Measurements from ENCODE around the gene FHL3. TPM values are rescaled to one million over a fixed set of nuclear protein-coding genes. Genes with fewer than 3 reads are reported as not detected.
"Not testable (repeated sequence)": the region's sequence is repeated elsewhere in the genome, so short reads cannot be mapped to it uniquely, and the experiment has no call there.

FHL3 gene
- total RNA-seq, 1 donor from 2014 or later = 57.9 TPM

GRCh38 chr1:38039331-38040088 lies 34.2 kb upstream of the FHL3 start:
- peaks cover 9% of the 10 kb centered on the region for H3K27me3 Mint-ChIP-seq (ENCODE audit: low read depth)
- no peak overlapping the region for H3K27ac Mint-ChIP-seq (ENCODE audit: unreplicated experiment)
- DNase-seq (ENCODE audit: low spot score) = no peak
- H3K36me3 Mint-ChIP-seq (ENCODE audit: low read depth) = peaks cover 3% of the 10 kb centered on the region
- H3K4me3 Mint-ChIP-seq (ENCODE audit: unreplicated experiment) = no peak overlapping the region
- no peaks in the 10 kb centered on the region for H3K9me3 Mint-ChIP-seq (ENCODE audit: low read depth)
- H3K4me1 Mint-ChIP-seq (ENCODE audit: low read depth) = peaks cover 26% of the 10 kb centered on the region
- no peak for TF ChIP-seq CTCF (IDR thresholded peaks at IDR 0.05)

GRCh38 chr1:38038861-38039260 lies 33.5 kb upstream of the FHL3 start:
- Mint-ChIP-seq H3K36me3 (ENCODE audit: low read depth) (peaks cover 3% of the 10 kb centered on the region), H3K27ac (ENCODE audit: unreplicated experiment) (no peak overlapping the region), H3K9me3 (ENCODE audit: low read depth) (no peaks in the 10 kb centered on the region), H3K4me3 (ENCODE audit: unreplicated experiment) (no peak overlapping the region), H3K4me1 (ENCODE audit: low read depth) (peaks cover 22% of the 10 kb centered on the region), H3K27me3 (ENCODE audit: low read depth) (peaks cover 7% of the 10 kb centered on the region)
- TF ChIP-seq CTCF (IDR thresholded peaks at IDR 0.05) = no peak
- no peak for DNase-seq (ENCODE audit: low spot score)

GRCh38 chr1:38037221-38037939 lies 32.1 kb upstream of the FHL3 start:
- TF ChIP-seq CTCF (IDR thresholded peaks at IDR 0.05) = peak; percentile 68
- DNase-seq (ENCODE audit: low spot score) = no peak
- peaks cover 3% of the 10 kb centered on the region for H3K36me3 Mint-ChIP-seq (ENCODE audit: low read depth)
- no peak overlapping the region for H3K4me3 Mint-ChIP-seq (ENCODE audit: unreplicated experiment)
- peaks cover 17% of the 10 kb centered on the region for H3K4me1 Mint-ChIP-seq (ENCODE audit: low read depth)
- no peaks in the 10 kb centered on the region for H3K9me3 Mint-ChIP-seq (ENCODE audit: low read depth)
- no peak overlapping the region for H3K27ac Mint-ChIP-seq (ENCODE audit: unreplicated experiment)
- no peaks in the 10 kb centered on the region for H3K27me3 Mint-ChIP-seq (ENCODE audit: low read depth)

- H3K4me1 Mint-ChIP-seq (ENCODE audit: low read depth) = peaks cover 26% of the 10 kb centered on the region
- no peaks in the 10 kb centered on the region for H3K9me3 Mint-ChIP-seq (ENCODE audit: low read depth)
- H3K27ac Mint-ChIP-seq (ENCODE audit: unreplicated experiment) = no peak overlapping the region
- H3K27me3 Mint-ChIP-seq (ENCODE audit: low read depth) = no peaks in the 10 kb centered on the region
- TF ChIP-seq CTCF (IDR thresholded peaks at IDR 0.05) = no peak
- H3K36me3 Mint-ChIP-seq (ENCODE audit: low read depth) = peaks cover 2% of the 10 kb centered on the region
- H3K4me3 Mint-ChIP-seq (ENCODE audit: unreplicated experiment) = no peak overlapping the region
- no peak for DNase-seq (ENCODE audit: low spot score)
These were observed 29.6 kb upstream of the FHL3 start for GRCh38 chr1:38034871-38035270.

GRCh38 chr1:38032992-38033391 lies 27.7 kb upstream of the FHL3 start:
- H3K4me3 Mint-ChIP-seq (ENCODE audit: unreplicated experiment) = not testable (repeated sequence)

More at GRCh38 chr1:38032992-38033391, 27.7 kb upstream of the FHL3 start:
- H3K9me3 Mint-ChIP-seq (ENCODE audit: low read depth); DNase-seq (ENCODE audit: low spot score); H3K27ac Mint-ChIP-seq (ENCODE audit: unreplicated experiment); H3K27me3 Mint-ChIP-seq (ENCODE audit: low read depth); H3K36me3 Mint-ChIP-seq (ENCODE audit: low read depth): not testable (repeated sequence)
- peaks cover 24% of the 10 kb centered on the region for H3K4me1 Mint-ChIP-seq (ENCODE audit: low read depth)
